Measurements from ENCODE around the gene RFT1. TPM values are rescaled to one million over a fixed set of nuclear protein-coding genes. Genes with fewer than 3 reads are reported as not detected.

The RFT1 gene
- total RNA-seq, 2 donors from 2014 or later = 24.6 to 42.0 TPM

DNA sequence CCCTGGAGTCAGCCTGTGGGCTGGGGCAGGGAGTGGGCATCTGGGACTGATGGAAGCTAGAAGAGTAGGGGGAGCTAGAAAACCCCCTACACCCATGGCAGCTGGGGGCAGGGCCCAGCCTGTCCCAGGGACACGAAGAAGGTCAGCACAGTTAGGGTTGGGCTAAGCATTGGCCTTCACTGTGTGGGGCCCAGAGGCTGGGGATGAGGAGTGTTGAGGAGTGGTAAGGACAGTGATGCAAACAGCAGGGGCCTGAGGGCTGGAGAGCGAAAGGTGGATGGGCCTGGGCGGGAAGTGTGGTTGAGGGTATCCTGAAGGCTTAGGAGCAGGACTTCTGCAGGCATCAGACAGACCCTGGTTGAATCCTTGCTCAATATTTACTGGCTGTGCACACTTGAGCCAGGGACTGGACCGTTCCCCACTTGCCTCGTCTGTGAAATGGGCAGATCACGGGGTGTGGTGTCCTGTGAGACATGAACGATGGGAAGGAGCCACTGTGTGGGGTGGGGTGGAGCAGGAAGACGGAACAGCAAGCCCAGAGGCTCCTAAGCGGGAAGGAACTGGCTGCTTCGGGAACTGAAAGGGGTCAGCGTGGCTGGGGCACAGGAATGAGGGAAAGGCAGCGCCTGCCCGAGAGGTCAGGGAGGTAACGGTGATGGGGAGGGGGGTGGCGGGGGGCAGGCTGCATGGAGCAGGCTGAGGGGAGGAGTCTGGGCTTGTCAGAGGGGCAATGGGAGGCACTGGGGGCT, 38.1 kb upstream of the RFT1 start:
- no peaks in the 10 kb centered on the region for H3K27me3 Mint-ChIP-seq
- H3K27ac Mint-ChIP-seq = no peak overlapping the region
- no peak for ATAC-seq (replicated peaks)
- H3K9me3 Mint-ChIP-seq = no peaks in the 10 kb centered on the region
- H3K4me3 Mint-ChIP-seq = no peak overlapping the region
- peaks cover 35% of the 10 kb centered on the region for H3K4me1 Mint-ChIP-seq
- peaks cover 16% of the 10 kb centered on the region for H3K36me3 Mint-ChIP-seq (ENCODE audit: low read depth)

GRCh38 chr3:53167418-53168174, 37.4 kb upstream of the RFT1 start:
- H3K9me3 Mint-ChIP-seq = no peaks in the 10 kb centered on the region
- peaks cover 42% of the 10 kb centered on the region for H3K4me1 Mint-ChIP-seq
- H3K4me3 Mint-ChIP-seq = no peak overlapping the region

DNA sequence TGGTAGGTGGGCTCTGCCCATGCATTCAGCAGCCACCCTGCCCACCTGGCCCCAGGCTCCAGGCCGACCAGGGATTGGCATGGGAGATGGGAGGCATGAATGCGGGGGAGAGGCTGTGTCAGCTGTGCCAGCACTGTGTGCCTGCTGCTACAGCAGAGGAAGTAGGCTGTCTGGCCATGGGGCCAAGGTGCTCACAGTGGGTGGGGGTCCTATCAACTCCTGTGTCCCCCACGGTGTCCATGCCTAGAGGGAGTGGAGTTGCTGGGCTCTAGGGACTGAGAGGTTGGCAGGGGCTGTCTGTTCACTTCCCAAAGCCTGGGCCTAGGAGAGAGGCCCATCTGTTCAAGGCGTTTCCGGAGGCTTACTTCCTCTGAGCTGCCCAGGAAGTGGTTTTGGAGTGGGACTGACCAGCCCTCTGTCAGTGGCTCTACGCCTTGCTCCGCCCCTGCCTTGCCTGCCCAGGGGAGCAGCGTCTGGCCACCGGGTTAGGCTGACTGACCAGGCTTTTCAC, 36.6 kb upstream of the RFT1 start:
- Mint-ChIP-seq H3K9me3 (no peaks in the 10 kb centered on the region), H3K36me3 (ENCODE audit: low read depth) (peaks cover 14% of the 10 kb centered on the region), H3K27ac (no peak overlapping the region), H3K4me3 (no peak overlapping the region), H3K4me1 (peaks cover 47% of the 10 kb centered on the region), H3K27me3 (no peaks in the 10 kb centered on the region)
- no peak for ATAC-seq (replicated peaks)

More at GRCh38 chr3:53167418-53168174, 37.4 kb upstream of the RFT1 start:
- Mint-ChIP-seq H3K27me3 (no peaks in the 10 kb centered on the region), H3K36me3 (ENCODE audit: low read depth) (peaks cover 9% of the 10 kb centered on the region), H3K27ac (no peak overlapping the region)
- ATAC-seq (replicated peaks) = no peak

DNA sequence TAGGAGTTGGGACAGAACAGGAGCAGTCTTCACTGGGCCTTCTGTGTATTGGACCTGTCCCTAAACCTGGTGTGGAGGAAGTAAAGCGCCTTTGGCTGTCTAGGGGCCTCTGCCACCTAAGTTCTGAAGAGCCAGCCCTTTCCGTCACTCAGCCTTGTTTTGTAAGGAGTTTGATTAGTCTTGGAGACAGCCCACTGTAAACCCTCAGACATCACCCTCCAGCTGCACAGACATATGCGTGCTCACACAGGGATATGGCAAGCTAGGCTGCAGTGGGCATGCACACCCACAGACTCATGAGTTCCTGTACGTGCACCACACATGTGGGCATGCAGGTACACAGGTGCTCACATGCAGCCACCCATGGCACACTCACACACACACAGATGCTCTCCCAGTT, 36.0 kb upstream of the RFT1 start:
- Mint-ChIP-seq H3K4me3 (no peak overlapping the region), H3K9me3 (no peaks in the 10 kb centered on the region), H3K27ac (no peak overlapping the region), H3K27me3 (no peaks in the 10 kb centered on the region), H3K4me1 (peaks cover 42% of the 10 kb centered on the region), H3K36me3 (ENCODE audit: low read depth) (peaks cover 14% of the 10 kb centered on the region)
- no peak for ATAC-seq (replicated peaks)

- Mint-ChIP-seq H3K4me1 (peaks cover 39% of the 10 kb centered on the region), H3K27ac (no peak overlapping the region), H3K4me3 (no peak overlapping the region), H3K36me3 (ENCODE audit: low read depth) (peaks cover 6% of the 10 kb centered on the region), H3K27me3 (no peaks in the 10 kb centered on the region), H3K9me3 (no peaks in the 10 kb centered on the region)
- ATAC-seq (replicated peaks) = no peak
These were observed 34.7 kb upstream of the RFT1 start for GRCh38 chr3:53164911-53165310.

DNA sequence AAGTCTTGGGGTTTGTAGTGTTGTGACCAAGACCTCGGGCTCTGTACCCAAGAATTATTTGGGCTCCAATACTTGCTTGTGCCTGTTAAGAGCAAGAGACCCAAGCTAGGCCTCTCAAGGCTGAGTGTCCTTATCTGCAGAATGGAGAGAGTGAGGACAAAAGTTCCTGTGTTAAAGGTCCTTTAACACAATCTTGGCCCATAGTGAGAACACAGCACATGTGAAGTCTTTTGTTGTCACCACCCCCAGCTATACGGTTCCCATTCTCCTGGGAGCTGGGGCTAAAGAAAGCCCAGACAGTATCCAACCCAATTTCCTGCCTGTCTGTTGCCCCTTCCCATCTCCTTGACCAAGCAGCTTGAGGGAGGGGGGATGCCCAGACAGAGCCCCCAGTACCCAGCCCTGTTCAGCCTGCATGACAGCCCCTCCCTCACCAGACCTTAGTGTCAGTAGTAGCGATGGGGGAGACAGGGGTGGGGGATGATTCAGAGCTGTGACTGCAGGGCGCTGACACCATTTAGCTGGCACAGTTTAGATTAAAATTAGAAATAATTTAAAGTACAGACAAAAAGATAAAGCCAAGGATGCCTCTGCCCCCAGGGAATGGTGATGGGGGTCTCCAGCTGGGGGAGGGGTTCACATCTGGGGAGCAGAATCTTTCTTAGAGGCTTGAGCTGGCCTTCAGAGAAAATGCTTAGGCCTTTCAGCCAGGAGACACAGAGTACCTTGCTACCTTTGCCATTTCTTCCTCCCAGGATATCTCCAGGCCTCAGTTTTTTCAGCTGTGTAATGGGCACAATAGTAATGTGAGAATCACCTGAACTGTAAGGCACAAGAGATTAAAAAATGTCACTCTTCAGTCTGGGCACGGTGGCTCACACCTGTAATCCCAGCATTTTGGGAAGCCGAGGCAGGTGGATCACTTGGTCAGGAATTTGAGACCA, 33.5 kb upstream of the RFT1 start:
- Mint-ChIP-seq H3K9me3 (no peaks in the 10 kb centered on the region), H3K27me3 (no peaks in the 10 kb centered on the region), H3K36me3 (ENCODE audit: low read depth) (peaks cover 6% of the 10 kb centered on the region), H3K4me1 (peaks cover 34% of the 10 kb centered on the region), H3K27ac (peak overlapping the region; percentile 80), H3K4me3 (peak overlapping the region; percentile 87)
- no peak for ATAC-seq (replicated peaks)

- H3K4me3 Mint-ChIP-seq = peak overlapping the region; percentile 87
- no peaks in the 10 kb centered on the region for H3K9me3 Mint-ChIP-seq
- peak; percentile 4 for ATAC-seq (replicated peaks)
- peaks cover 6% of the 10 kb centered on the region for H3K36me3 Mint-ChIP-seq (ENCODE audit: low read depth)
- no peaks in the 10 kb centered on the region for H3K27me3 Mint-ChIP-seq
- peaks cover 26% of the 10 kb centered on the region for H3K4me1 Mint-ChIP-seq
- peak overlapping the region; percentile 80 for H3K27ac Mint-ChIP-seq
These were observed 32.6 kb upstream of the RFT1 start for GRCh38 chr3:53162672-53163443.

DNA sequence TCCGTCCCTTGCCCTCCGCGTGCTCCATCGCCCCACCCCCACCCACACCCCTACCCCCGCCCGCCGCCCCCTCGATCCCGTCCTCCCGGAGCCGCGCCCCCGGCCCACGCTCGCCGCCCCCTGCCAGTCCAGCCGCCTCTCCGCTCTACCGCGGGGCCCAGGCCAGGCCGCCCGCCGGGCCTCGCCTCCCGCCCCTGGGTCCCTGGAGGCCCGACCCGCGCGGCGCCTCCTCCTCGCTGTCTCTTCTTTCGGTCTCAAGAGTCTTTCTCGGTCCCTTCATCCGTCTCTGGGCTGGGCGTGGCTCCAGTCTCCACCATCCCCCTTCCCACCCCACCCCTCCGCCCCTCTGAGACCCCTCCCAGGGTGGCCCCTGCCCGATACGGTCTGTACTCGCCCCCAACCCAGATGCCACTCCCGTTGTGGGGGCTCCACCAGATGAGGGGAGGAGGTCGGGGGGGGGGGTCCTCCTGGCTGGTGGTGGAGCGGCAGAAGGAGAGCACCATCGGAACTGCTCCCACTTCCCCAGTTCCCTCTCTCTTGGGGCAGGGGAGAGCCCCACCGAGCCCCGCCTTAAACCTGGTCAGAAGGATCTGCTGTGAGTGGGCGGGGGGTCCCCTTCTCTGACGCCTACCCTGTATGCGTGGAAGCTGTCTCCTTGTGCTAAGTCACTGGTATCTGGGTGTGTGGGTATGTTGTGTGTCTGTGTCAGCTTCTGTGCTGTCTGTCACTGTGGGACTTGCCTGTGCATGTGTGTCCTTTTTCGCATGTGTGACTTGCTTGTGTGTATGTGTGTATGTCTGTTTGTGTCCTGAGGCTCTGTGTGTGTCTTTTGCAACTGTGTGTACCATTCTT, 31.8 kb upstream of the RFT1 start:
- no peaks in the 10 kb centered on the region for H3K27me3 Mint-ChIP-seq
- peaks cover 21% of the 10 kb centered on the region for H3K4me1 Mint-ChIP-seq
- peak overlapping the region; percentile 80 for H3K27ac Mint-ChIP-seq
- peak; percentile 47 for ATAC-seq (replicated peaks)
- H3K9me3 Mint-ChIP-seq = no peaks in the 10 kb centered on the region
- H3K4me3 Mint-ChIP-seq = peak overlapping the region; percentile 87
- peaks cover 6% of the 10 kb centered on the region for H3K36me3 Mint-ChIP-seq (ENCODE audit: low read depth)

- H3K9me3 Mint-ChIP-seq = no peaks in the 10 kb centered on the region
- peak overlapping the region; percentile 80 for H3K27ac Mint-ChIP-seq
- peaks cover 21% of the 10 kb centered on the region for H3K4me1 Mint-ChIP-seq
- peaks cover 6% of the 10 kb centered on the region for H3K36me3 Mint-ChIP-seq (ENCODE audit: low read depth)
- peak; percentile 2 for ATAC-seq (replicated peaks)
- H3K4me3 Mint-ChIP-seq = peak overlapping the region; percentile 87
- H3K27me3 Mint-ChIP-seq = no peaks in the 10 kb centered on the region
These were observed 31.2 kb upstream of the RFT1 start for GRCh38 chr3:53161450-53161819.

GRCh38 chr3:53160660-53161449, 30.6 kb upstream of the RFT1 start, which contains the start of gene PRKCD:
PRKCD (plus strand) TSS chr3:53161209; CDS start chr3:53178423, 17,214 bp downstream.
- peak within 1 kb of the TSS; percentile 87 for H3K4me3 Mint-ChIP-seq
- H3K27me3 Mint-ChIP-seq = peaks cover 4% of the 10 kb centered on the region
- H3K36me3 Mint-ChIP-seq (ENCODE audit: low read depth) = peaks cover 6% of the 10 kb centered on the region
- peaks cover 21% of the 10 kb centered on the region for H3K4me1 Mint-ChIP-seq
- H3K9me3 Mint-ChIP-seq = no peaks in the 10 kb centered on the region
- ATAC-seq (replicated peaks) = peak; percentile 78
- H3K27ac Mint-ChIP-seq = peak within 1 kb of the TSS; percentile 86

DNA sequence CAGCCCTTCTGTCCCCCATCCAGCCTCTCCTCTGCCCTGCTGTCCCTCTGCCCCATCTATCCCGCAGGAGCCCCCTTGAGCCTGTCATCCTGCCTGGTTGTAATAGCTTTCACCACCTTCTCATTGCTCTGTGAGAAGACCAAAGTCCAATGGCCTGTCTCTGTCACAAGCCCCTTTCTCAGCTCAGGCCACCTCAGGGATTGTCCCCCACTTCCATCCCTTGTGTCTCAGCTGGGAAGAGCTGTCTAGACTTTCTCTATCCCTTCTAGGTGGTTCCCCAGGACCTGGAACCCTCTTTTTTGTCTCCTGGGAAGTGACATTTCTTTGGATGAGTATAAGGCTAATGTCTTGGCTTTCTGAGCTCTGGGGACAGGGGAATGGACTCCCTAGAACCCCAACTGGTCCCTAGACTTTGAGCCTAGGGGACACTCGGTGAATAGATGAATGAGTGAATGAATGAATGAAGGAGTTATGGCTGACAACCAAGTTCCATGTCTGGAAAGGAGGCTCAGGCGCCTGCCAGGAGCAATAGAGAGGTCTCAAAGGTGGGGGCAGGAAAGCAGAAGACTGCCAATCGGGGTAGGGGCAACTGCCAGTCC, 29.9 kb upstream of the RFT1 start:
- no peaks in the 10 kb centered on the region for H3K9me3 Mint-ChIP-seq
- peak overlapping the region; percentile 86 for H3K27ac Mint-ChIP-seq
- H3K4me3 Mint-ChIP-seq = peak overlapping the region; percentile 81
- H3K36me3 Mint-ChIP-seq (ENCODE audit: low read depth) = peaks cover 6% of the 10 kb centered on the region
- peaks cover 9% of the 10 kb centered on the region for H3K27me3 Mint-ChIP-seq
- ATAC-seq (replicated peaks) = no peak
- H3K4me1 Mint-ChIP-seq = peaks cover 21% of the 10 kb centered on the region
